NOMO-1 treated with dmso at 0.1 percent for 144 hours (cell line): Measurements from ENCODE around the gene KLF7.

Source experiments
- DNase-seq: peaks from one replicate; lab custom pipeline; 2025; ENCODE audit not compliant: unreplicated experiment; lab: John Stamatoyannopoulos, UW

The KLF7 gene

GRCh38 chr2:207071820-207072219 is 93.9 kb downstream of the KLF7 start:
- no peak for DNase-seq

- DNase-seq, result no peak
Measured at GRCh38 chr2:207067473-207067872, 98.3 kb downstream of the KLF7 start.

GRCh38 chr2:207066791-207067460 is 98.8 kb downstream of the KLF7 start:
- DNase-seq, result no peak

- no peak for DNase-seq
Measured at GRCh38 chr2:207066166-207066565, 99.6 kb downstream of the KLF7 start.

GRCh38 chr2:207064128-207064690 is 101.5 kb downstream of the KLF7 start:
- no peak for DNase-seq

GRCh38 chr2:207061181-207061580 is 104.6 kb downstream of the KLF7 start:
- no peak for DNase-seq

GRCh38 chr2:207055257-207055656 is 110.5 kb downstream of the KLF7 start:
- DNase-seq, result no peak

- DNase-seq, result no peak
Measured at GRCh38 chr2:207054521-207054920, 111.2 kb downstream of the KLF7 start.

- DNase-seq, result no peak
Measured at GRCh38 chr2:207051385-207051965, 114.3 kb downstream of the KLF7 start.

GRCh38 chr2:207049122-207049521 is 116.6 kb downstream of the KLF7 start:
- DNase-seq, result no peak

GRCh38 chr2:207048416-207048815 is 117.3 kb downstream of the KLF7 start:
- DNase-seq, result no peak

- DNase-seq, result peak; percentile 33
Measured at GRCh38 chr2:207046724-207047123, 119.0 kb downstream of the KLF7 start.

GRCh38 chr2:207045531-207045930 is 120.2 kb downstream of the KLF7 start:
- DNase-seq, result no peak

- no peak for DNase-seq
Measured at GRCh38 chr2:207044379-207045362, 121.1 kb downstream of the KLF7 start.

GRCh38 chr2:207042841-207043240 is 122.9 kb downstream of the KLF7 start:
- DNase-seq, result no peak

GRCh38 chr2:207041786-207042554 is 123.8 kb downstream of the KLF7 start:
- no peak for DNase-seq

- no peak for DNase-seq
Measured at GRCh38 chr2:207041279-207041678, 124.5 kb downstream of the KLF7 start.

GRCh38 chr2:207040696-207041095 is 125.1 kb downstream of the KLF7 start:
- no peak for DNase-seq

- no peak for DNase-seq
Measured at GRCh38 chr2:207039225-207039624, 126.5 kb downstream of the KLF7 start.

GRCh38 chr2:207038299-207038698 is 127.4 kb downstream of the KLF7 start:
- DNase-seq, result no peak

- DNase-seq, result no peak
Measured at GRCh38 chr2:207037896-207038295, 127.9 kb downstream of the KLF7 start.
